Stimulated activated CD4-positive, alpha-beta T cell treated with anti-CD3 and anti-CD28 coated beads, Interleukin-2, amount 100 ng/mL, for 24 hours (primary cell): ENCODE measurements around the gene ZFYVE27.

Experiments used
- DNase-seq, 2 donors: peaks; one replicate each; pipeline ENCODE4 v3.0.0-alpha.2; 2020

Gene ZFYVE27

DNA sequence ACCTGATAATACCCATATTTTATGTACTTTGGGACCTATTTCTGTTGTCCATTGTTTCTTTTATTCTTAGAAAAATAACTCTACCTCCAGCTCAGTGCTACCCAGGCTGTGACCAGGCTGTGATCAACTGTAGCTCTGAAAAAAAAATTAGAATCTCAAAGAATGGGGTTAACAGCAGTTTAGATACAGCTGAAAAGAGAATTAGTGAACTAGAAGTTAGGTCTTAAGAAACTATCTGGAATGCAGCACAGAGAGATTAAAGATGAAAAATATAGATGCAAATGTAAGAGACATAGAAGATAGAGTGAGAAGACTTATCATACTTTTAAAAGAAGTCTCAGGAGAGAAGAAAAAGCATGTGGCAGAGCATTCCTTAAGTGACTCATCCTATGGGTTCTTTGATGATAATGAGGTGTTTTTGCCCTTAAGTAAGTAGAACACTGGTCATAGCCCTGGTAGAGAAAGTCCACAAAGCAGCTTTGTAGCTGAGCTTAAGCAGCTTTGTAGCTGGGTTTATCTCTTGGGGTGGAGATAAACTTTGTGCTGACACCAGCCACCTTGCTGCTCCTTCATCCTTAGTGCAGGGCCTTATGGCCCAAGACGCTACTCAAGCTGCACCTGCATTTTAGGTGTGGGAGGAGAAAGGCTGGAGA, 62.2 kb downstream of the ZFYVE27 start:
- DNase-seq: no peak

DNA sequence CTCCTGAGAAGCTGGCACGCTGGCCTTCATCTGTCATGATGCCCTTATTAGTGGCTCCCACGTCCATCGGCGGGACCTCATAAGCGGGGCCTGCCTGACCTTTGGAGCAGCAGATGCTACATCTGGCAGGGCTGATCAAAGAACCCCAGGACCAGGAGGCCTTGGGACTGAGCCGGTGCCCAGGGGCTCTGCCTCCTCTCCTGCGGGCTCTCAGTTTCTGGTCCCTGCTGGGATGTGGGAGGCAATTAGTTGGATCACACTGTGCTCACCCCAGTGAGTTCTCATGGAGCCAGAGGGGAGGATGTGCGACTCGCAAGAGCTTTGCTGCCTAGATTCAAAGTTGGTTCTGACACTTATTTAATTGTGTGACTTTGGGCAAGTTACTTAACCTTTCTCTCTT, 63.5 kb downstream of the ZFYVE27 start:
- DNase-seq: no peak

GRCh38 chr10:97801422-97801821, 64.5 kb downstream of the ZFYVE27 start:
- no peak for DNase-seq

DNA sequence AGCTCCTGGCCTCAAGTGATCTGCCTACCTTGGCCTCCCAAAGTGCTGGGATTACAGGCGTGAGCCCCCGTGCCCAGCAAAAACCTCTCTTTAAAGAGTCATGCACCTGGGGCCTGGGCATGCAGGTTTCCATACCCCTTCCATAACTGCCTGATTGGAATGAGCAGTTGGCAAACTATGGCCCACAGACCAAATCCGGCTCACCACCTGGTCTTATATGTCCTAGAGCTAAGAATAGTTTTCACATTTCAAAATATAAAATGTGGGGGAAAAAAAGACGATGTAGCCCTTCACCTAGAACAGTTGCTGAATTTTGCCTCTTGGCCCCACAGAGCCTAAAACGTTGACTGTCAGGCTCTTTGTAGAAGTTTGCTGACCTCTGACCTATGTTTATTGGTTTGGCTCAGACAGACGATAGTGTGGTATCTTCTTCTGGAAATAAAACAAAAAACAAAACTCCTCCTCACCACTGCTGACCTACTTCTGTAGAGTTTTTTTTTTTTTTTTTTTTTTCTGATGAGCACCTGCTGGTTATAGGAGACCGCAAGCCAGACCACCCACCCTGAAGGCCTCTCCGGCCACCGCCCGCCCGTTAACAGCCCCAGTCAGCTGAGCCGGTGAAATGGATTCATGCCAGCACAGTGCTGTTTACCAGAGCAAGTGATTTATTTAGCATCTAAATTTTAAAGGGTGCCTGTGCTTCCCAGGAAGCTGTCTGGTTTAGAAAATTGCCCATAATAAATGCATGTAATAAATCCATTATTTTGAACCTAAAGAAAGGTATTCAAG, 68.4 kb downstream of the ZFYVE27 start:
- no peak for DNase-seq

DNA sequence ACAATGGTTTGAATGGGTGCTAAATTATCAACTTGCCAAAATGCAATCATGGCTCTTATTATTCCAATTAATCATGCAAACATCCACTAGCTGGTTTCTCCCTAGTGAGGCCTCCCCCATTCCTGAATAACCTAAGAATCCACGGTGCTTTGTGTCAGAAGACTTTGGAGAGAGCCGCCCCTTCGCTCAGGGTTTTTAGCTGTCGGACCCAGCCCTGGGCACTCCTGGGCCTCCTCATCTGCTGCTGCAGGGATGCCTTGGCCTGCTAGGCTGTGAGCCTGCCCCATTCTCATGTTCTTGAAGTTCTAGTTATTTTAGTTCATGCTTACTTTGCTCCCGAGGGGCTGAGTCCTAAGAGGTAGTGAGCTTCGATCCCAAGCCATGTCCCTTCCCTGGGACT, 69.0 kb downstream of the ZFYVE27 start:
- no peak for DNase-seq

DNA sequence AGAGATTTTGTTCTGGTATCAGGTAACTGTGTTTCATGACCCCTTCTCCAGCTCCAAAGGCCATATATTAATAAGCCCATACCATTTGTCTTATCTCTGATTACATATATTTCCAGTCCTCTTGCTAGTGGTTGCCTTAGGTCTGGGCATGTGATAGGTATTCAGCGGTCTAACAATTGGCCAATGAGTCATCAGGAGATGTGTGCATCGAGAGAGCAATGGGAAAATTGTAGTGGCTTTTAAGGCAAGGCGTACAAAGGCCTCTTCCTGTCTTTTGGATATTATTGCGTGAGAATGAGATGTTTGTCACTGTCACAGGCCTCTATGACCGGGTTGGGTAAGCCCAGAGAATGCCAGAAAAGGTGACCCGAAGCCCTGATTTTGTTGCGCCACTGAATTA, 73.5 kb downstream of the ZFYVE27 start:
- DNase-seq: no peak
